Activated naive CD4-positive, alpha-beta T cell treated with Interleukin-2 at 50 U/mL for 16 hours (primary cell): ENCODE data around the gene KCNJ18.
"Not testable (repeated sequence)": the region's sequence is repeated elsewhere in the genome, so short reads cannot be mapped to it uniquely, and the experiment has no call there.

Experiments used
- DNase-seq: peaks from one replicate; pipeline ENCODE4 v3.0.0-alpha.2; 2020

KCNJ18 gene

GRCh38 chr17:21686165-21687015 lies 5.9 kb upstream of the KCNJ18 start:
- DNase-seq, result no peak

GRCh38 chr17:21687136-21687953 lies 5.0 kb upstream of the KCNJ18 start:
- DNase-seq, result no peak

DNA sequence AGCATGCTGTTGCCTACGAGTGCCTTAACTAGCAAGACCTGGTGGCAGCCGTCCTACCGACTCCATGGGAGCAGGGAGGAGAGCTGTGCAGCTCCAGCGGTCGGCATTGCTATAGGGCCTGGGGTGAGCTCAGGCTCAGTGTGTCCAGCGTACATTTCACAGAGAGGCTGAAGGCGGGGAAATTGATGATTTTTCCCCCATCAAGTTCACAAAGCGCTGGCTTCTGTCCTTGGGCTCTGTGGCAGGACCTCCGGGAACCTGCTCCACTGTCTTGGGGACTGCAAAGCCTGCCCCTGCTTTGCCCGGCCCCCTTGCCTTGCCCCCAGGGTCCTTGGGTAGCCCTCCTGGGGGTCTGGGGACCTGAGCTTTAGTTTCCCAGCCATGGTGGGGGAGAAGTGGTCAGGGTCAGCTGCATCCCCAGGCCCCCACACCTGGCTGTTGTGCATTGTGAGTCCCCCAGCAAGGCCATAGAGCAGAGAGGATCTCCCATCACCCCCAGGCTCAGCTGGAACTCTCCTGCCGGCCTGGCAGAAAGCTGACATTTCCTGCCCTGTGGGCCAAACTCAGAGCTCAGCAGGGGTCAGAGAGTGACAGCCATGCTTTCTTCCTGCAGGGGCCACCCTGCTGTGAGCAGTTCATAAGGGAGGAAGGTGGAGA lies 3.9 kb upstream of the KCNJ18 start:
- DNase-seq, result no peak

- no peak for DNase-seq
Measured at GRCh38 chr17:21689604-21690003, 2.7 kb upstream of the KCNJ18 start.

- not testable (repeated sequence) for DNase-seq
Measured at GRCh38 chr17:21690811-21691210, 1.5 kb upstream of the KCNJ18 start.

DNA sequence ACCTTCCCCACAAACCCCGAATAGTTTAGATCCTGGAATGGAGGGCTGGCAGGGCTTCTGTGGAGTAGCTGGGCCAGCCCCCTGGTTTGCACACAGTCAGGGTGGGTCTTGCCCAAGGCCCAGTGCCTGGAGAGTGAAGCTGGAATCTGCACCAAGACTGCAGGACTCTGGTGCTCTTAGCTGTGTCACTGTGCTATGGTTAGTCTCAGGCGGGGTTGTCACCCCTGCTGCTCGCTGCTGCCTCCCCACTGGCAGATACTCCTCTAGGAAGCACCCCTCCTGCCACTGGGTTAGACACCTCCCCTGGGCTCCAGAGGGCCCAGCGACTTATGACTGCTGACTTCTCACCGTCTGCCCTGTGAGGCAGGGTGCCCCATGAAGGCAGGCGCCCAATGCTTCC lies 842 bp upstream of the KCNJ18 start:
- DNase-seq, result not testable (repeated sequence)

DNA sequence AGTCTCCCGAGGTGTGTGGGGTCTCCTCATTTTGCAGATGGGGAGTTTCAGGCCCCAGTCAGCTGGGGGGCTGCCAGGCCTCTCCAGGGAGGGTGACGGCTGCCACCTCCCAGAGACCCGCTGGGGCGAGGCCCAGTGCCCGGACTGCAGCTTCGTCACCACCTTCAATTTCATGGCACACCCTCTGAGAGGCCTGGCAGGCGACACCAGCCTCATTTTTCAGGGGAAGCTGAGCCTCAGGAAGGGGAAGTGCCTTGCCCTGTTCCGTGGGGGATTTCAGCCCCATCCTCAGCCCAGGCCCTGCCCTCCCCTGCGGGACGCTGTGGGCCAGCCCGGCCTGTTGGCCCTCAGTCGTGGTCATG lies 362 bp downstream of the KCNJ18 start:
- DNase-seq, result not testable (repeated sequence)

- DNase-seq, result not testable (repeated sequence)
Measured at GRCh38 chr17:21693391-21693796, 1.1 kb downstream of the KCNJ18 start.

DNA sequence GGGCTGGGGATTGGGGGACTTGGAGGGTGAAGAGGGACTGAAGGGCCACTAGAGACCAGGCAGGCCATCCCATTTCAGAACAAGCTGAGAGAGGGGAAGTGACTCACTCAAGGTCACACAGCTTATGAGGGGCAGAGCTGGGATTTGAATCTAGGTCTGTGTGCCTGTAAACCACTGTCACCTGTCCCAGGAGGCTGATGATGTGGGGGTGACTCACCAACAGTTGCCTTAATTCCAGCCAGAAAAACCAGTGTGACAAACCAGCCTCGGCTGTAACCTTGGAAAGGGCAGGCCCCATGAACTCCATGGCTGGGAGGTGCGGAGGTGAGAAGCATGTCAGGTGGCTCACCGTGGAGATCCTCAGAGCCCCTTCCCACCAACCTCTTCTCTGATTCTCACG lies 1.6 kb downstream of the KCNJ18 start:
- DNase-seq, result not testable (repeated sequence)

DNA sequence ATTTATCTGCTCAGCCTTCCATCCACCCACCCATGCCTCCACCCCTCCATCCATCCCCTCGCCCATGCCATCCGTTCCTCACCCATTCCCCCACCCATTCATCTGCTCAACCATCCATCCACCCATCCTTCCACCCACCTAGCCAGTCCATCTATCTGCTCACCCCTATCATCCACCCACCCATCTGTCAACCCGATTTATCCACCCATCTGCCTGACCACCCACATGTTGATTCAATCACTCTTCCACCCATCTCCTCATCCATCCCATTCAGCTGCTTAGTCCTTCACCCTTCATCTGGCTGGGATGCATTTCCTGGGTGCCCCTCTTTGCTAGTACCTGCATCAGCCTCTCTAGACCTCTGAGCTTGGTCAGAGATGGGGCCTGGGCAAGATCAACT lies 3.9 kb downstream of the KCNJ18 start:
- DNase-seq, result not testable (repeated sequence)

DNA sequence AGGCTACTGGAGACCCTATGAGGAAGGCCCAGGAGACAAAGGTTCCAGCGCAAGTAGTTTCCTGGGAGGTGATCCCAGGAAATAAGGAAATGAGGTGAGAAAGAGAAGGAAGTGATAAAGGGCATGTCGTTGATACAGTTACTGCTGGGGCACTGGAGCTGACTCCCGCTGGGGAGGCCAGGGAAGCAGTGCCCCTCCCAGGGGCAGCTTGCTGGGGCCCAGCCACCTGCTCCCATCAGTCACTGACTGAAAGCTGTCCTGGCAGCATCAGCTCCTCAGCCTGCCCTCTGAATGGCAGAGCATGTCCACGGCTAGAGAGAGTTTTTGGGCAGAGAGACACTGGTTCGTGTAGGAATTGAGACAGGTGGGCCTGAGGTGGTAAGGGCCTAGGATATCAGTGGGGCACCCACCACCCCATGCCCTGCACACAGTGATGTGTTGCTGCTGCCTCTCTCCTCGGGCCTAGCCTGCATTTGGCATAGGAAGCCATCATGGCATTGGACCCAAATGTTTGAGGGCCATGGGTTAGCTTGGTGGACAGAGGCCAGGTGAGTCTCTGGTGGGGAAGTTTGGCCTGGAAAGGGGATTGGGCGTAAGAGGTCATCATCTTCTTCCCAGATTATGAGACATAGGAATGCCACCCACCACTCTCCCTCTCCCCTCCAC lies 4.7 kb downstream of the KCNJ18 start:
- DNase-seq, result not testable (repeated sequence)

- DNase-seq, result not testable (repeated sequence)
Measured at GRCh38 chr17:21697508-21697860, 5.2 kb downstream of the KCNJ18 start.

DNA sequence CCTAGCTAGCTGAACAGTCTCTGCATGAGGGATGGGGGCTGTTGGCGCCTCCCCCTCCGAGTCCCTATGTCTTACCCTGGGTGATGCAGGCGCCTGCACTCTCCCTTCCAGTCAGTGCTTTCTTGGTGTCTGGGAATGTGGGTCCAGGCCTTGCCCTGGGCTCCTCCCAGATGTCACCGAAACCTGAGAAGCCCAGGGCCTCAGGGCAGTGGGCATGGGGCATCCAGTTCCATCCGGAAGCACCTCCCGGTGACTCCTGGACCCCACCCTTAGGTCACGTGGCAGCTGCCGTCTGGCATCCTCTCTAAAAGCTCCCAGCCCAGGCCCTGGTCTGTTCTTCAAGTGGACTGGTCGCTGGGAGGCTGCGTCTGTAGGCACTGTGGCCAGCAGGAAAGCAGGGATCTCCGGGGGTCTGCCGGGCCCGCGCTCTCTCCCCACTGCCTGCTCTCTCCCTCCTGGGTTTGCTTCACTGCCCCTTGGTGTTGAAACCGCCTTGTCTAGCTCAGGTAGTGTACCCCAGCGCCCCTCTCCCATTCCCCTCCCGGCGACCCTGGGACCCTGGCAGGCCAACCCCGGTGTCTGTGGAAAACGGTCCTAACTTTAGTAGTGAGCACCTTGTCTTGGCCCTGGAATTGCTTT lies 6.2 kb downstream of the KCNJ18 start:
- not testable (repeated sequence) for DNase-seq

DNA sequence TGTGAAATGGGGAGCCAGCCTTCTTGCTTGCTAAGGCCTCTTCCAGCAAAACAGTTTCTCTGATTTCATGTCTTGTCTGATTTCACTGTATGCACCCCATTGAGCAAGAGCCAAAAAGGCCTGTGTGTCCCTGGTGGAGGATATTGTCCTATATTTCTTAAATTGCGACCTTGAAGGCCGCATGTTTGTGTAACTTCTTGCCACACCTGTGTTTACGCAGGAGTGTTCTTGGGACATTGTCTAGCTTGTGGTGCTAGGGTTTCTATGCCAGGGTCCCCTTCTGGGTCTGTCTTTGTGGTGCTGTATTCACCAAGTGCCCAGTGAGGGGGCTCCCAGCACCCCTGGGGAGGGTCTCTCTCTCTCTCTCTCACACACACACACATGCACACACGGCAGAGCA lies 6.8 kb downstream of the KCNJ18 start:
- DNase-seq, result not testable (repeated sequence)

DNA sequence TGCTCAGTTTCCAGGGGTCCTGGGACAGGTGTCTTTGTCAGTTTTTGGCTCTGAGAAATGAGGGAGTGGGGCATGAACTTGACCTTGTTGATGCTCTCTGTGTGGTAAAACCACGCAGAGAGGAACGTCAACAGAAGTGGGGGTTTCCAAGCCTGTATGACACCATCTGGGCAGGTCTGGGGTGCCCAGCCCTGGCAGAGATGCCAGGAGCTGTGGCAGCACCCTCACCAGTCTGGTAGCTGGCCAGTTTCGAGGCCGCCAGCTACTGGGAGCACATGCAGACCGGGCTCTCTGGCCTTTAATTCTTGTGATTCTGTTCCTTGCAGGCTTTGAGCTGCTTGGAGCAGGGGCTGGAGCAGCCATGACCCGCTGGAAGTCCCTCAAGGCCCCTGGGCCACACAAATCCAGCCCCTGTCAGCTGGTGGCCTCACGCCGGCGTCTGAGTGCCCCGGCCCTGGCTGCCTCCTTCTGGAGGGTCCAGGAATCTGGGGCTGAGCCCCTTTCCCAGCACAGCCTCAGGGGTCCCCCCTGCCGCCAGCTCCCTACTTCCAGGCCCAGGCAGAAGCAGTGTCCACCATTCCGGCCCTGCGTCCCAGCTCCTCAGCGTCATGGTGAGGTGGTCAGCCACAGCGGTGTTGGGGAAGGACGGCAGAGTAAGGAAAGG lies 7.4 kb downstream of the KCNJ18 start:
- DNase-seq, result not testable (repeated sequence)

DNA sequence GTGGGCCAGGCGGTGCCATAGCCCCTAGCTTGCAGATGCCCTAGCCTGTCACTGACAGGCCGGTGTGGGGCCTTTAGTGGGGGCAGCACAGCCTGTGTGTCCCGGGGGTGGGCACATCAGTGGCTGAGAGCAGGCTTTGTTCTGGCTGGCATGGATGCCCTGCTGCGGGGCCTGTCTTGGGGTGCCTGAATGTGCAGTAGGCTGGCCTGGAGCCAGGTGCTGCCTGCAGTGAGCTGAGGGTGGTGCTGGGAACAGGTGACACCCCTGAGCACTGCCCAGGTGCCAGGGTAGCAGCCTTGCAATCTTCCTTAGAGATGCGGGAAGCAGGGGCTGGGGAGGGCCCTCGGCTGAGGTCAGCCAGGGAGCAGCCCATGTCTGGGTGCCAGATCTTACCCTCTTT lies 8.8 kb downstream of the KCNJ18 start:
- not testable (repeated sequence) for DNase-seq

- DNase-seq, result not testable (repeated sequence)
Measured at GRCh38 chr17:21702029-21702428, 9.7 kb downstream of the KCNJ18 start.

GRCh38 chr17:21702521-21702920 lies 10.2 kb downstream of the KCNJ18 start:
- not testable (repeated sequence) for DNase-seq

DNA sequence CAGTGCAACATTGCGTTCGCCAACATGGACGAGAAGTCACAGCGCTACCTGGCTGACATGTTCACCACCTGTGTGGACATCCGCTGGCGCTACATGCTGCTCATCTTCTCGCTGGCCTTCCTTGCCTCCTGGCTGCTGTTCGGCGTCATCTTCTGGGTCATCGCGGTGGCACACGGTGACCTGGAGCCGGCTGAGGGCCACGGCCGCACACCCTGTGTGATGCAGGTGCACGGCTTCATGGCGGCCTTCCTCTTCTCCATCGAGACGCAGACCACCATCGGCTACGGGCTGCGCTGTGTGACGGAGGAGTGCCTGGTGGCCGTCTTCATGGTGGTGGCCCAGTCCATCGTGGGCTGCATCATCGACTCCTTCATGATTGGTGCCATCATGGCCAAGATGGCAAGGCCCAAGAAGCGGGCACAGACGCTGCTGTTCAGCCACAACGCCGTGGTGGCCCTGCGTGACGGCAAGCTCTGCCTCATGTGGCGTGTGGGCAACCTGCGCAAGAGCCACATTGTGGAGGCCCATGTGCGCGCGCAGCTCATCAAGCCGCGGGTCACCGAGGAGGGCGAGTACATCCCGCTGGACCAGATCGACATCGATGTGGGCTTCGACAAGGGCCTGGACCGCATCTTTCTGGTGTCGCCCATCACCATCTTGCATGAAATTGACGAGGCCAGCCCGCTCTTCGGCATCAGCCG lies 10.8 kb downstream of the KCNJ18 start:
- not testable (repeated sequence) for DNase-seq

DNA sequence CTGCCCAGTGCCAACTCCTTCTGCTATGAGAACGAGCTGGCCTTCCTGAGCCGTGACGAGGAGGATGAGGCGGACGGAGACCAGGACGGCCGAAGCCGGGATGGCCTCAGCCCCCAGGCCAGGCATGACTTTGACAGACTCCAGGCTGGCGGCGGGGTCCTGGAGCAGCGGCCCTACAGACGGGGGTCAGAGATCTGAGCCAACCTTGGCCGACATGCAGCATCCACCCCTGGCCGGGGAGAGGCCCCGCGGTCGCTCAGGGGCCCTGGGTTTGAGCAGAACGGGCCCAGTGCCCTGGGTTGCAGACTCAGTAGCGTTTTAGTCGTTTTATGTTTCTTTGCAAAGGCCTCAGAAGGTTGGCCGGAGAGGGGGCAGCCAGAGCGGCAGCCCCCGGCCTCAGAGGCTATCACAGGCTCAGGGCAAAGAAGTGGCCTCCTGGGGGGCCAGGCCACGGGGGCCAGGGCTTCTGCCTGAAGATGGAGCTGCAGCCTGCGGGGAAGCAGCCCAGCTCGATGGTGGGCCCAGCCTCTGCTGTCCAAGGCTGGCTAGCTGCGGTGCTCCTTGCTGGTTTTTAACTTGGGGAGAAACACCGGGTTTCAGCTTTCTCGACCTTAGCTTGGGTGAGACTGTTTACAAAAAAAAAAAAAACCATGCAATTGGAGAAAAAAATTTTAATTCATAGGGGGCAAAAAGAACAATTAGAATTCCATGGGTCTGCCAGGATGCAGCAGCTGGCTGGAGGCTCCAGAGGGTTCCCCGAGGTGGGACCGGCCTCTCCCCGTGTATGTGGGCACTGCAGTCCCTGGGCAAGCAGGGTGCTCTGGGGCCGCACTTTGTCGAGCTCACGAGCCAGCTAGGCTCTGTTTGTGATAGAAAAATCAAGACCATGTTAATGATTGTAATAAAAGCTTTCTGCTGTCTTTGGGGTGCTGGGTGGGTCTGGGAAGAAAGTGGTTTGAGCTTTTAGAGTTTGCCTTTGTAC lies 11.9 kb downstream of the KCNJ18 start:
- DNase-seq, result not testable (repeated sequence)
